Suprapubic skin (tissue), 4 donors: ENCODE data around the gene PLD5. TPM values are rescaled to one million over a fixed set of nuclear protein-coding genes. Genes with fewer than 3 reads are reported as not detected.

Source experiments
- DNase-seq, 2 donors: peaks; one replicate each; pipeline ENCODE4 v3.0.0-alpha.2; 2019; ENCODE audit warnings: low spot score in 2 of 2
- H3K27ac ChIP-seq: fragments of 200-600 bp; sonication (generic); one replicate; pipeline ENCODE4 v1.5.1; 2019
- H3K27me3 ChIP-seq: fragments of 200-600 bp; sonication (generic); one replicate; pipeline ENCODE4 v1.5.1; 2019
- H3K36me3 ChIP-seq: fragments of 200-600 bp; sonication (generic); one replicate; pipeline ENCODE4 v1.5.1; 2019
- H3K4me1 ChIP-seq: fragments of 200-600 bp; sonication (generic); one replicate; pipeline ENCODE4 v1.5.1; 2019
- H3K4me3 ChIP-seq: fragments of 200-600 bp; sonication (generic); one replicate; pipeline ENCODE4 v1.5.1; 2019; ENCODE audit warnings: mild to moderate bottlenecking
- H3K9me3 ChIP-seq: fragments of 200-600 bp; sonication (generic); one replicate; pipeline ENCODE4 v1.5.1; 2019
- CTCF ChIP-seq, 2 donors: fragments of 200-600 bp in 1 of 2; fragments of 450-650 bp in 1 of 2; sonication (generic) in 1 of 2; IDR thresholded peaks; one replicate each; pipeline ENCODE4 v1.5.1; 2016 to 2019; ENCODE audit warnings: antibody characterized with exemption in 2 of 2, mild to moderate bottlenecking in 1 of 2, moderate library complexity in 1 of 2
- EP300 ChIP-seq: sonication (generic); formaldehyde crosslinking; IDR thresholded peaks from one replicate; pipeline ENCODE4 v1.6.1; 2017; ENCODE audit warnings: antibody characterized with exemption
- POLR2A ChIP-seq, 2 donors: fragments of 450-650 bp; IDR thresholded peaks; one replicate each; pipeline ENCODE4 v1.6.1; 2017; ENCODE audit warnings: antibody characterized with exemption in 2 of 2, mild to moderate bottlenecking in 2 of 2, moderate library complexity in 2 of 2
- POLR2AphosphoS5 ChIP-seq, 3 donors: sonication (generic); formaldehyde crosslinking; IDR thresholded peaks; one replicate each; pipeline ENCODE4 v1.6.1; 2017; ENCODE audit warnings: antibody characterized with exemption in 3 of 3
- WGBS: methylation state at CpG from one replicate; pipeline ENCODE4 v1.1.5; 2018; 5-methylcytosine and 5-hydroxymethylcytosine counted together
- total RNA-seq, 4 donors: library from RNA; depleted of rRNA; stranded (reverse); fragments of >200 nt; gene quantifications; one replicate each; pipeline ENCODE4 v1.1.0, GENCODE V29; 2016

Gene PLD5
- total RNA-seq, 4 donors from 2014 or later, result 0.21 to 0.64 TPM; not detected in 2

- Histone ChIP-seq H3K9me3 (no peaks in the 10 kb centered on the region), H3K4me1 (no peaks in the 10 kb centered on the region), H3K27me3 (no peaks in the 10 kb centered on the region), H3K4me3 (no peak overlapping the region), H3K27ac (no peak overlapping the region), H3K36me3 (no peaks in the 10 kb centered on the region)
- WGBS, result 100% methylated on average over 2 of the region's 2 CpGs
- TF ChIP-seq POLR2AphosphoS5 (IDR thresholded peaks at IDR 0.05) (no peak), EP300 (no peak)
- DNase-seq, result no peak
Observed at GRCh38 chr1:242542271-242542670, 17.8 kb upstream of the PLD5 start.

GRCh38 chr1:242535986-242536385 is 11.5 kb upstream of the PLD5 start:
- 27% methylated on average over 1 of the region's 1 CpG for WGBS
- Histone ChIP-seq H3K27ac (no peak overlapping the region), H3K36me3 (no peaks in the 10 kb centered on the region), H3K4me1 (no peaks in the 10 kb centered on the region), H3K4me3 (no peak overlapping the region), H3K9me3 (no peaks in the 10 kb centered on the region), H3K27me3 (no peaks in the 10 kb centered on the region)
- DNase-seq, result no peak
- TF ChIP-seq EP300 (no peak), POLR2AphosphoS5 (IDR thresholded peaks at IDR 0.05) (no peak), POLR2A (IDR thresholded peaks at IDR 0.05) (no peak), CTCF (IDR thresholded peaks at IDR 0.05) (no peak)

GRCh38 chr1:242534753-242535152 is 10.3 kb upstream of the PLD5 start:
- Histone ChIP-seq H3K36me3 (no peaks in the 10 kb centered on the region), H3K4me3 (no peak overlapping the region), H3K27ac (no peak overlapping the region), H3K9me3 (no peaks in the 10 kb centered on the region), H3K4me1 (no peaks in the 10 kb centered on the region), H3K27me3 (peaks cover 5% of the 10 kb centered on the region)
- TF ChIP-seq POLR2A (IDR thresholded peaks at IDR 0.05) (no peak), CTCF (IDR thresholded peaks at IDR 0.05) (no peak), POLR2AphosphoS5 (IDR thresholded peaks at IDR 0.05) (no peak), EP300 (no peak)
- WGBS, result 100% methylated on average over 1 of the region's 1 CpG
- no peak for DNase-seq

- no peaks in the 10 kb centered on the region for H3K9me3 ChIP-seq
- TF ChIP-seq POLR2A (IDR thresholded peaks at IDR 0.05) (no peak), EP300 (no peak), CTCF (IDR thresholded peaks at IDR 0.05) (no peak), POLR2AphosphoS5 (IDR thresholded peaks at IDR 0.05) (no peak)
Observed at GRCh38 chr1:242530761-242531160, 6.3 kb upstream of the PLD5 start.

GRCh38 chr1:242525769-242526168 is 1.3 kb upstream of the PLD5 start:
- DNase-seq, result no peak
- H3K36me3 ChIP-seq, result no peaks in the 10 kb centered on the region
- H3K27me3 ChIP-seq, result peaks cover 47% of the 10 kb centered on the region
- TF ChIP-seq POLR2A (IDR thresholded peaks at IDR 0.05) (no peak), POLR2AphosphoS5 (IDR thresholded peaks at IDR 0.05) (no peak), CTCF (IDR thresholded peaks at IDR 0.05) (no peak), EP300 (no peak)
- peaks cover 22% of the 10 kb centered on the region for H3K4me1 ChIP-seq
- H3K4me3 ChIP-seq, result no peak overlapping the region
- no peak overlapping the region for H3K27ac ChIP-seq
- no peaks in the 10 kb centered on the region for H3K9me3 ChIP-seq
- WGBS, result 92% methylated on average over 2 of the region's 2 CpGs

More at GRCh38 chr1:242530761-242531160, 6.3 kb upstream of the PLD5 start:
- H3K36me3 ChIP-seq, result no peaks in the 10 kb centered on the region
- DNase-seq, result no peak
- no peaks in the 10 kb centered on the region for H3K4me1 ChIP-seq
- H3K27me3 ChIP-seq, result peaks cover 18% of the 10 kb centered on the region
- H3K27ac ChIP-seq, result no peak overlapping the region
- 73% methylated on average over 1 of the region's 1 CpG for WGBS
- no peak overlapping the region for H3K4me3 ChIP-seq

- WGBS, result 7% methylated on average over 9 of the region's 10 CpGs
- no peak for DNase-seq
- peaks cover 47% of the 10 kb centered on the region for H3K27me3 ChIP-seq
- H3K36me3 ChIP-seq, result no peaks in the 10 kb centered on the region
- H3K9me3 ChIP-seq, result no peaks in the 10 kb centered on the region
- H3K4me1 ChIP-seq, result peaks cover 22% of the 10 kb centered on the region
- H3K27ac ChIP-seq, result no peak overlapping the region
- peak overlapping the region; percentile 51 for H3K4me3 ChIP-seq
- TF ChIP-seq CTCF (IDR thresholded peaks at IDR 0.05), result no peak
- no peak for TF ChIP-seq POLR2A (IDR thresholded peaks at IDR 0.05)
- TF ChIP-seq EP300, result no peak
- TF ChIP-seq POLR2AphosphoS5 (IDR thresholded peaks at IDR 0.05), result no peak
Observed at GRCh38 chr1:242525360-242525722, 844 bp upstream of the PLD5 start.
